Fibroblast of lung (primary cell): Measurements from ENCODE around the gene CEP192. TPM values are rescaled to one million over a fixed set of nuclear protein-coding genes. Genes with fewer than 3 reads are reported as not detected.

Source experiments
- DNase-seq, 2 donors: peaks; one replicate each; pipeline versions ENCODE4 v3.0.0 to v3.0.0-alpha.2; 2010; ENCODE audit warnings: low read depth in 2 of 2
- H2AFZ ChIP-seq: 2 replicates; pipeline ENCODE4 v1.5.1; 2012; ENCODE audit warnings: low read length, control low read depth, inconsistent platforms
- H3K27ac ChIP-seq: 2 replicates; pipeline ENCODE4 v1.5.1; 2011; ENCODE audit warnings: low read length, control low read depth; ENCODE audit not compliant: insufficient read depth
- H3K27me3 ChIP-seq: 2 replicates; pipeline ENCODE4 v1.5.1; 2011; ENCODE audit warnings: mild to moderate bottlenecking, low read length; ENCODE audit not compliant: control insufficient read depth, insufficient read depth
- H3K36me3 ChIP-seq: 2 replicates; pipeline ENCODE4 v1.5.1; 2011; ENCODE audit warnings: low read length; ENCODE audit not compliant: control insufficient read depth, insufficient read depth
- H3K4me1 ChIP-seq: 2 replicates; pipeline ENCODE4 v1.5.1; 2011; ENCODE audit warnings: low read length; ENCODE audit not compliant: control insufficient read depth, insufficient read depth; ENCODE audit errors: extremely low read depth
- H3K4me2 ChIP-seq: 2 replicates; pipeline ENCODE4 v1.5.1; 2011; ENCODE audit warnings: low read length, control low read depth; ENCODE audit not compliant: insufficient read depth; ENCODE audit errors: extremely low read depth
- H3K4me3 ChIP-seq, 4 experiments: fragments of 200-600 bp in 1 of 4; sonication (generic) in 1 of 4; replicated peaks in 1 of 4; 2 replicates each; pipeline ENCODE4 v1.5.1; 2011 to 2016; ENCODE audit warnings: low read length in 4 of 4, low read depth in 3 of 4, mild to moderate bottlenecking in 3 of 4, control low read depth in 2 of 4, inconsistent platforms in 1 of 4, mixed read lengths in 1 of 4; ENCODE audit not compliant: insufficient read depth in 1 of 4; ENCODE audit errors: control extremely low read depth in 1 of 4
- H3K79me2 ChIP-seq: 2 replicates; pipeline ENCODE4 v1.5.1; 2012; ENCODE audit warnings: mild to moderate bottlenecking, low read length, inconsistent platforms; ENCODE audit not compliant: control insufficient read depth, insufficient read depth
- H3K9ac ChIP-seq: 2 replicates; pipeline ENCODE4 v1.5.1; 2011; ENCODE audit warnings: mild to moderate bottlenecking, low read length, control low read depth; ENCODE audit not compliant: insufficient read depth
- H3K9me3 ChIP-seq: 2 replicates; pipeline ENCODE4 v1.5.1; 2012; ENCODE audit warnings: low read depth, low read length; ENCODE audit not compliant: control insufficient read depth, insufficient read depth
- H4K20me1 ChIP-seq: 2 replicates; pipeline ENCODE4 v1.5.1; 2011; ENCODE audit warnings: low read length; ENCODE audit not compliant: control insufficient read depth, insufficient read depth; ENCODE audit errors: extremely low read depth
- CTCF ChIP-seq, 2 donors: IDR thresholded peaks in 1 of 2; conservative IDR thresholded peaks in 1 of 2; 1 replicate in 1 of 2; 2 replicates in 1 of 2; pipeline ENCODE4 v1.5.1; 2011 to 2012; ENCODE audit warnings: low read length in 2 of 2, control low read depth in 1 of 2, inconsistent platforms in 1 of 2, low read depth in 1 of 2, mild to moderate bottlenecking in 1 of 2
- EZH2 ChIP-seq: IDR thresholded peaks from 2 replicates; pipeline ENCODE4 v1.5.1; 2012; ENCODE audit warnings: low read length, control low read depth, mild to moderate bottlenecking; ENCODE audit errors: missing control alignments
- polyA plus RNA-seq, 2 donors: library from polyadenylated mRNA; depleted of rRNA in 1 of 2; stranded (reverse) in 1 of 2; unstranded in 1 of 2; fragments of >200 nt; gene quantifications; 2 replicates each; pipeline ENCODE4 v1.2.1, GENCODE V29; 2011 to 2012; ENCODE audit warnings: missing spikeins in 1 of 2
- total RNA-seq: library from RNA; depleted of rRNA; stranded (reverse); fragments of >200 nt; gene quantifications from 2 replicates; pipeline ENCODE4 v1.2.1, GENCODE V29; 2014

Gene CEP192
- total and polyA plus RNA-seq, 2 donors (not counting 1 experiment from before 2014, with no cell fraction given), result 12.5 to 32.7 TPM

GRCh38 chr18:13006531-13007247 lies 15.5 kb downstream of the CEP192 start:
- no peaks in the 10 kb centered on the region for H3K4me1 ChIP-seq
- H4K20me1 ChIP-seq, result no peaks in the 10 kb centered on the region
- H3K27me3 ChIP-seq, result no peaks in the 10 kb centered on the region
- DNase-seq, result no peak
- H3K4me2 ChIP-seq, result no peak overlapping the region
- no peak overlapping the region for H2AFZ ChIP-seq
- H3K36me3 ChIP-seq, result no peaks in the 10 kb centered on the region
- H3K9ac ChIP-seq, result no peak overlapping the region
- H3K79me2 ChIP-seq, result peaks cover 2% of the 10 kb centered on the region
- H3K9me3 ChIP-seq, result no peaks in the 10 kb centered on the region
- no peak overlapping the region for H3K4me3 ChIP-seq
- H3K27ac ChIP-seq, result no peak overlapping the region
- TF ChIP-seq EZH2, result no peak
- TF ChIP-seq CTCF (conservative IDR thresholded peaks at IDR 0.05 in 1 of 2, IDR thresholded peaks at IDR 0.05 in 1 of 2; ENCODE audit: low read depth in 1 of 2, low read length in 2 of 2), result no peak

DNA sequence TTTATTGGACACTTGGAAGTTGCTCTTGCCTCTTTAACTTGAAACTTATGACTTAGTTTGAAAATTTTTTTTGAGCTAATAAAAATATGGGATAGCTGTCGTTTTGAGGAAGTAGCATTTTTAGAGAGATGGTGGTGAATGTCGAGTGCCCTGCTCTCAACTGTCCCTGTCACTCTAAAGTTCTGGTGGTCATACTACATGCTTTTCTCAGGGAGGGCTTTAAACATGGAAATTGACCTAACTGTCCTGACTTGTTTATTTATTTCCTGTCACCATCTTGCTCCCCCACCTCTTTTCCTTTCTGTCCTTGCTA lies 16.0 kb downstream of the CEP192 start:
- no peaks in the 10 kb centered on the region for H4K20me1 ChIP-seq
- H3K9me3 ChIP-seq, result no peaks in the 10 kb centered on the region
- H3K27me3 ChIP-seq, result no peaks in the 10 kb centered on the region
- no peak overlapping the region for H3K4me3 ChIP-seq
- peaks cover 2% of the 10 kb centered on the region for H3K79me2 ChIP-seq
- DNase-seq, result no peak
- H3K4me2 ChIP-seq, result no peak overlapping the region
- H3K27ac ChIP-seq, result no peak overlapping the region
- no peaks in the 10 kb centered on the region for H3K36me3 ChIP-seq
- H3K4me1 ChIP-seq, result no peaks in the 10 kb centered on the region
- no peak overlapping the region for H3K9ac ChIP-seq
- H2AFZ ChIP-seq, result no peak overlapping the region
- TF ChIP-seq CTCF (conservative IDR thresholded peaks at IDR 0.05 in 1 of 2, IDR thresholded peaks at IDR 0.05 in 1 of 2; ENCODE audit: low read depth in 1 of 2, low read length in 2 of 2) (no peak), EZH2 (no peak)

DNA sequence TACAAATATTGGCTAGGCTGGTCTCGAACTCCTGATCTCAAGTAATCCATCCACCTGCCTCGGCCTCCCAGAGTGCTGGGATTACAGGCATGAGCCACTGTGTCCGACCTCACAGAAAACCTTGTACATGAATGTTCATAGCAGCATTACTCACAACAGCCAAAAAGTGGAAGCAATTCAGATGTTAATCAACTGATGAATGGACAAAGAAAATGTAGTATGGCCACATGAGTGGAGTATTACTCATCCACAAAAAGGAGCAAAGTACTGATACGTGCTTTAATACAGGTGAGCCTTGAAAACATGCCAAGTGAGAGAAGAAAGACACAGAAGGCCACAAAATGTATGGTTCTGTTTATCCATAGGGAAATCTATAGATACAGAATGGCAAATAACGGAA lies 20.6 kb downstream of the CEP192 start:
- H3K27me3 ChIP-seq, result no peaks in the 10 kb centered on the region
- no peak overlapping the region for H2AFZ ChIP-seq
- DNase-seq, result peak in 1 of 2 donors; percentile 4
- H3K4me1 ChIP-seq, result no peaks in the 10 kb centered on the region
- no peaks in the 10 kb centered on the region for H3K79me2 ChIP-seq
- H3K36me3 ChIP-seq, result peaks cover 3% of the 10 kb centered on the region
- H3K9me3 ChIP-seq, result no peaks in the 10 kb centered on the region
- no peaks in the 10 kb centered on the region for H4K20me1 ChIP-seq
- no peak overlapping the region for H3K9ac ChIP-seq
- H3K27ac ChIP-seq, result no peak overlapping the region
- no peak overlapping the region for H3K4me2 ChIP-seq
- no peak overlapping the region for H3K4me3 ChIP-seq
- no peak for TF ChIP-seq CTCF (conservative IDR thresholded peaks at IDR 0.05 in 1 of 2, IDR thresholded peaks at IDR 0.05 in 1 of 2; ENCODE audit: low read depth in 1 of 2, low read length in 2 of 2)
- TF ChIP-seq EZH2, result no peak
